ENCODE measurements around the gene PRM1.

The PRM1 gene

DNA sequence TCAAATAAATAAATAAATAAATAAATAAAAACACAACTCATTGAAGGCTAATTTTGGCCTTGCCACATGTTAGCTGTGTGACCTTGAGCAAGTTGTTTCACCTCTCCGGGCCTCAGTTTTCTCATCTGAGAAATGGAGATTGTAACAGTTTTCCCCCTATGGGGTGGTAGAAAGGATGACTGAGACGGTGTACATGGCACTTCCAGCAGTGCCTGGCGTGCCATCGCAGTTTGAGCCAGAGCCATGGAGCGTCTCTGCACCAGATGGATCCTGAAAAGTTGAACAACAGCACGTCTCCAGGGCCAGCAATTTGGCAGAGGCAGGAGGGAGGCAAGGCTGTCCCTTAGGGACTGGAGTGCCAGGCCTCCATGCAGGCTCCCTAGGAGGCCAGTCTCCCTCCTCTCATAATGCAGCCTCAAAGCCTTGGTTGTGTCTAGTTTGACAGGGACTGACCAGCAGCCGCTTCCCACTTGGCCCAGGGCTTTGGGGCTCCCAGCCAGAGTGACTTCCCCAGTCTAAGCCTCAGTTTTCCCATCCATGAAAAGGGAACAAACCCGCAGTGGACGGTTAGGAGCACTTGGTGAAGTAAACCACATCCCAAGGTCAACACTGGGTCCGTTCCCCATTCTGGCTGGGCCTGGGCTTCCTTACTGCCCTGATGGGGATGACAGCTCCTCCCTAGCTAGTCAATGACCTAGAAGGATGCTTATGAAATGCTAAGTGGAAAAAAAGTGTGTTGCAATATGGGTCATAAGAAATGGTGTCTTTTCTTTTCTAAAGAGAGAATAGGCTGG, 44.5 kb downstream of the PRM1 start:
- DNase-seq (ENCODE audit: low read depth in 2 of 2) = no peak

DNA sequence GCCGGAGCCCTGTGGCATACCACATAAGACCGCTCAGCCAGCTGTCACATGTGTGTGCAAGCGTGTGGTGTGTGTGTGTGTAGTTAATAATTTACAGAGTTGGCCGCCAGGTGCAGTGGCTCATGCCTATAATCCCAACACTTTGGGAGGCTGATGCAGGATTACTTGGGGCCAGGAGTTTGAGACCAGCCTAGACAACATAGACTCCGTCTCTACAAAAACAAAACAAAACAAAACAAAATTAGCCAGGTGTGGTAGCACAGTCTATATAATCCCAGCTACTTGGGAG, 45.5 kb downstream of the PRM1 start:
- no peak for DNase-seq (ENCODE audit: low read depth in 2 of 2)

GRCh38 chr16:11234884-11235702, 46.0 kb downstream of the PRM1 start:
- DNase-seq (ENCODE audit: low read depth in 2 of 2) = no peak

GRCh38 chr16:11233727-11234376, 47.3 kb downstream of the PRM1 start:
- DNase-seq (ENCODE audit: low read depth in 2 of 2) = peak; percentile 64 to 73

DNA sequence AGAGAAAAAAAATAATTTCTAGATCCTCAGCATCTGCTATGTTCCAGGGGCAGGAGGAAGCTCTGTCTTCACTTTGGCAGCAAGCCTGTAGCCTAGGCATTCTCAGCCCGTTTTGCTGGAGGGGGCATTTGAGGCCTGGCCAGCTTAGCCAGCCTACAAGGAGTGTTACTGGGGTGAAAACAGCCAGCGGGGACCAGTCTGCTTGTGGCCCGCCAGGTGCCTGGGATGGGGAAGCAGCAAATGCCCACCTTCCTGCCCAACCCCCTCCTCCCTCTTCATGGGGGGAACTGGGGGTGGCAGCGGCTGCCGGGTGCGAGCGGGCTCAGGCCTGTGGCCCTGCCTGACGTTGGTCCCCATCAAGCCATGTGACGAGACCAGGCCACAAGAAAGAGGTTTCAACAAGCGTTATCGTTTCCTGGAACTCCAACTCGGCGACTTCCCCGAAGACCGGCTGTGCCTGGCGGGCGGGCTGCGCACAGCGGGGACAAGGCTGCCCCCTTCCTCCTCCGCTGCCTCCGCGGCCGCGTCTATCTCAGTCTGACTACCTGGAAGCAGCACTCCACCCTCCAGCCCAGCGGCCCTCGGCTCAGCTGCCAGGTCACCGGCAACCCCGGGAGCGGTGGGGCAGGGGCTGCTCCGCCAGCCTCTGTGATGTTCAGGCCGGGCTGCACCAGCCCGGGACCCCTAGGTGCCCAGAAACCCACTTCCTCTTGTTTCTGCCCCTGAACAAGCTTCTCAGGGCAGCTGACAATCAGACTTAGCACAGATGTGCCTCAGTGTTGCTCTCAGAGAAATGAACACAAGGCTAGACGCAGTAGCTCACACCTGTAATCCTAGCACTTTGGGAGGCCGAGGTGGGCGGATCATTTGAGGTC, 48.0 kb downstream of the PRM1 start:
- DNase-seq (ENCODE audit: low read depth in 2 of 2) = peak; percentile 76 to 85

DNA sequence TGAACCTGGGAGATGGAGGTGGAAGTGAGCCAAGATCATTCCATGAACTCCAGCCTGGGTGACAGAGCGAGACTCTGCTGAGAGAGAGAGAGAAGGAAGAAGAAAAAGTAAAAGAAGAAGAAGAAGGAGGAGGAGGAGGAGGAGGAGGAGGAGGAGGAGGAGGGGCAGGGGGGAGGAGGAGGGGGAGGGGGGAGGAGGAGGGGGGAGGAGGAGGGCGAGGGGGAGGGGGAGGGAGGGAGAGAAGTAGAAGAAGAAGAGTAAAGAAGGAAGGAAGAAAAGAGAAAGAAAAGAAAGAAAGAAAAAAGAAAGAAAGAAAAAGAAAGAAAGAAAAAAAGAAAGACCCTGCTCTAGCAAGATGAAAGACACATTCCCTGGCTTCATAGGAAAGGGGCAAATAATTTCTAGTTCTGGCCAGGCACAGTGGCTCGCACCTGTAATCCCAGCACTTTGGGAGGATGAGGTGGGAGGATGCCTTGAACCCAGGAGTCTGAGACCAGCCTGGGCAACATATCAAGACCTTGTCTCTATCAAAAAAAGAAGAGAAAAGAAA, 48.8 kb downstream of the PRM1 start:
- DNase-seq (ENCODE audit: low read depth in 2 of 2) = no peak

GRCh38 chr16:11231367-11231970, 49.7 kb downstream of the PRM1 start:
- DNase-seq (ENCODE audit: low read depth in 2 of 2) = no peak

Measured in activated CD4-positive, alpha-beta T cell treated with anti-CD3 and anti-CD28 coated beads for 24 hours (primary cell).